WTC11 (cell line): ENCODE results near the gene RAMP1.

ENCODE experiments used
- CREB1 ChIP-seq: sonication (generic); formaldehyde crosslinking; IDR thresholded peaks from 2 replicates; pipeline ENCODE4 v1.8.0; 2023; ENCODE audit warnings: mild to moderate bottlenecking, missing genetic modification reagents
- NFYB ChIP-seq: sonication (generic); formaldehyde crosslinking; conservative IDR thresholded peaks from 2 replicates; pipeline ENCODE4 v1.8.0; 2022; ENCODE audit warnings: low read depth, missing genetic modification reagents
- NR2C2 ChIP-seq: sonication (generic); formaldehyde crosslinking; IDR thresholded peaks from 2 replicates; pipeline ENCODE4 v1.8.0; 2022; ENCODE audit warnings: mild to moderate bottlenecking, missing genetic modification reagents
- RELA ChIP-seq: sonication (generic); formaldehyde crosslinking; IDR thresholded peaks from 2 replicates; pipeline ENCODE4 v1.8.1; 2022; ENCODE audit warnings: missing genetic modification reagents, mild to moderate bottlenecking, borderline replicate concordance
- SP1 ChIP-seq: sonication (generic); formaldehyde crosslinking; conservative IDR thresholded peaks from 2 replicates; pipeline ENCODE4 v1.8.1; 2022; ENCODE audit warnings: missing genetic modification reagents
- TF ChIP-seq, protein P1 (sequence below): fragments of 200-600 bp; IDR thresholded peaks from 2 replicates; pipeline ENCODE4 v1.8.0; 2022; ENCODE audit warnings: antibody characterized with exemption
- TF ChIP-seq, protein P2 (sequence below): sonication (generic); formaldehyde crosslinking; IDR thresholded peaks from 2 replicates; pipeline ENCODE4 v1.8.1; 2023; ENCODE audit warnings: mild to moderate bottlenecking, missing genetic modification reagents, moderate library complexity
- TF ChIP-seq, protein P3 (sequence below): sonication (generic); formaldehyde crosslinking; IDR thresholded peaks from 2 replicates; pipeline ENCODE4 v1.8.0; 2022; ENCODE audit warnings: mild to moderate bottlenecking, missing genetic modification reagents
- TF ChIP-seq, protein P4 (sequence below): fragments of 250-450 bp; sonication (Bioruptor Pico); IDR thresholded peaks from 2 replicates; pipeline ENCODE4 v1.8.0; 2021; ENCODE audit warnings: mild to moderate bottlenecking

DNA sequence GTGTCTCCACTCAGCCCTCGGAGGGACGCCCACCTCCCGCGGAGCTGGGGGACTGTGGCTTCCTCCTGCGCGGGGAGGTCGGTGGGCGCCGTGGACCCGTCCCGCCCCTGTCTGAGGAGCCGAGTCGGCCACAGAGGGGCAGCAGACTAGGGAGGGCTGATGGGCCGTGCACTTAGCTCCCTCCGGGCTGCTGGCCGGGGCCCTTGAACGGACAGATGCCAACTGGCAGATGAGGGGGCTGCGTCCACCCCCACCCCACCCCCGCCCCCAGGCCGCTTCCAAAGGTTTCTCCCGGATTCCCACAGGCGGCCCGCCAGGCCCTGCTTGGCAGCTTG, 96.9 kb downstream of the RAMP1 start:
- TF ChIP-seq, protein P1, sequence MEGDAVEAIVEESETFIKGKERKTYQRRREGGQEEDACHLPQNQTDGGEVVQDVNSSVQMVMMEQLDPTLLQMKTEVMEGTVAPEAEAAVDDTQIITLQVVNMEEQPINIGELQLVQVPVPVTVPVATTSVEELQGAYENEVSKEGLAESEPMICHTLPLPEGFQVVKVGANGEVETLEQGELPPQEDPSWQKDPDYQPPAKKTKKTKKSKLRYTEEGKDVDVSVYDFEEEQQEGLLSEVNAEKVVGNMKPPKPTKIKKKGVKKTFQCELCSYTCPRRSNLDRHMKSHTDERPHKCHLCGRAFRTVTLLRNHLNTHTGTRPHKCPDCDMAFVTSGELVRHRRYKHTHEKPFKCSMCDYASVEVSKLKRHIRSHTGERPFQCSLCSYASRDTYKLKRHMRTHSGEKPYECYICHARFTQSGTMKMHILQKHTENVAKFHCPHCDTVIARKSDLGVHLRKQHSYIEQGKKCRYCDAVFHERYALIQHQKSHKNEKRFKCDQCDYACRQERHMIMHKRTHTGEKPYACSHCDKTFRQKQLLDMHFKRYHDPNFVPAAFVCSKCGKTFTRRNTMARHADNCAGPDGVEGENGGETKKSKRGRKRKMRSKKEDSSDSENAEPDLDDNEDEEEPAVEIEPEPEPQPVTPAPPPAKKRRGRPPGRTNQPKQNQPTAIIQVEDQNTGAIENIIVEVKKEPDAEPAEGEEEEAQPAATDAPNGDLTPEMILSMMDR = no peak
- TF ChIP-seq, protein P2, sequence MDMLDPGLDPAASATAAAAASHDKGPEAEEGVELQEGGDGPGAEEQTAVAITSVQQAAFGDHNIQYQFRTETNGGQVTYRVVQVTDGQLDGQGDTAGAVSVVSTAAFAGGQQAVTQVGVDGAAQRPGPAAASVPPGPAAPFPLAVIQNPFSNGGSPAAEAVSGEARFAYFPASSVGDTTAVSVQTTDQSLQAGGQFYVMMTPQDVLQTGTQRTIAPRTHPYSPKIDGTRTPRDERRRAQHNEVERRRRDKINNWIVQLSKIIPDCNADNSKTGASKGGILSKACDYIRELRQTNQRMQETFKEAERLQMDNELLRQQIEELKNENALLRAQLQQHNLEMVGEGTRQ = no peak
- TF ChIP-seq CREB1 = no peak
- TF ChIP-seq, protein P3, sequence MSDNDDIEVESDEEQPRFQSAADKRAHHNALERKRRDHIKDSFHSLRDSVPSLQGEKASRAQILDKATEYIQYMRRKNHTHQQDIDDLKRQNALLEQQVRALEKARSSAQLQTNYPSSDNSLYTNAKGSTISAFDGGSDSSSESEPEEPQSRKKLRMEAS (CRISPR knock-in tag) = no peak
- TF ChIP-seq NR2C2 (CRISPR knock-in tag) = no peak
- no peak for TF ChIP-seq RELA (CRISPR knock-in tag)
- TF ChIP-seq, protein P4, sequence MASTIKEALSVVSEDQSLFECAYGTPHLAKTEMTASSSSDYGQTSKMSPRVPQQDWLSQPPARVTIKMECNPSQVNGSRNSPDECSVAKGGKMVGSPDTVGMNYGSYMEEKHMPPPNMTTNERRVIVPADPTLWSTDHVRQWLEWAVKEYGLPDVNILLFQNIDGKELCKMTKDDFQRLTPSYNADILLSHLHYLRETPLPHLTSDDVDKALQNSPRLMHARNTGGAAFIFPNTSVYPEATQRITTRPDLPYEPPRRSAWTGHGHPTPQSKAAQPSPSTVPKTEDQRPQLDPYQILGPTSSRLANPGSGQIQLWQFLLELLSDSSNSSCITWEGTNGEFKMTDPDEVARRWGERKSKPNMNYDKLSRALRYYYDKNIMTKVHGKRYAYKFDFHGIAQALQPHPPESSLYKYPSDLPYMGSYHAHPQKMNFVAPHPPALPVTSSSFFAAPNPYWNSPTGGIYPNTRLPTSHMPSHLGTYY = no peak
- TF ChIP-seq NFYB = no peak
- TF ChIP-seq SP1 (CRISPR knock-in tag) = no peak
